Measurements from ENCODE around the gene ACER3.
"Not testable (repeated sequence)": the region's sequence is repeated elsewhere in the genome, so short reads cannot be mapped to it uniquely, and the experiment has no call there.

ACER3 gene

GRCh38 chr11:76889411-76889975 lies 28.8 kb downstream of the ACER3 start:
- no peak for TF ChIP-seq SP1 (IDR thresholded peaks at IDR 0.05)
- TF ChIP-seq ZNF384 (IDR thresholded peaks at IDR 0.05): no peak
- no peak for TF ChIP-seq TARDBP (IDR thresholded peaks at IDR 0.05)
- TF ChIP-seq BHLHE40 (IDR thresholded peaks at IDR 0.05; ENCODE audit: borderline replicate concordance): no peak
- ChIA-PET POLR2A (no interaction called here), CTCF (no interaction called here)
- DNase-seq (ENCODE audit: extremely low spot score): no peak

DNA sequence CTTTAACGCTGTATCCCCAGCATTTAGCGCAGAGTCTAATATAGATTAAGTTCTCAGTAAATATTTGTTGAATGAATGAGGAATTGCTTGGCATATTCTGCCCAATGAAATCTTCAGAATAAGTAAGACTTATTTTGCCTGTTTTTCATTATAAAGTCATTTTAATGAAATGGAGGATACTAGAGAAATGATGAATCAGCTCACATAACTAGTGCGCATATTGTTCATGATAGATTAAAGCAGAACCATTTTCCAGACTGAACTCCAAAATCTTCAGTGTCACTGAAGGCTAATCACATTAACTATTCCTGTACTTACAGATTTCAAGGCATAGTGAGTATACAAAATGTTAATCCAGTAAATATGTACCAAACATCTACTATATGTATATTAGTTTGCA lies 29.6 kb downstream of the ACER3 start:
- POLR2A ChIA-PET: no interaction called here

DNA sequence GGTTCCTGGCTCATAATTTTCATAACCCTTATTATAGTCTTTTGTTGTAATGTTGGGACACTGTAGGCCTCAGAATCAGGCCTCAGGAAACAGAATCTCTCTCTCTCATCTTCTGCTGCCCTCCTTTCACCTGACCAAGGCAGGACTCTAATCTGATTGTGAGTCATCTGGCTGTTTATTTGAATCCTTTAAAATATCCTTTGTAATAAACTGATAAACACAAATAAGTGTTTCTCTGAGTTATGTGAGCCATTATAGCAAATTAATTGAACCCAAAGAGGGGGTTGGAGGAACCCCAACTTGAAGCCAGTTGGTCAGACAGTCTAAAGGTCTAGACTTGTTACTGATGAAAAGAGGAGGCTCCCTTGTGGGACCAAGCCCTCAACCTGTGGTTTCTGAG lies 30.6 kb downstream of the ACER3 start:
- TF ChIP-seq FOXM1 (IDR thresholded peaks at IDR 0.05; ENCODE audit: borderline replicate concordance) (no peak), FOXA1 (IDR thresholded peaks at IDR 0.05) (no peak), HDGF (IDR thresholded peaks at IDR 0.05; ENCODE audit: borderline replicate concordance) (no peak), ELF4 (IDR thresholded peaks at IDR 0.05) (no peak), CTBP1 (IDR thresholded peaks at IDR 0.05; ENCODE audit: borderline replicate concordance) (no peak)
- POLR2A ChIA-PET: no interaction called here
- no peak for DNase-seq (ENCODE audit: extremely low spot score)
- CTCF ChIA-PET: interaction anchor here (1.0 kb wide), 1 partner anchor 26 kb away, joined by 5 read pairs; no protein-coding TSS in a partner anchor

More for the DNA sequence above, 29.6 kb downstream of the ACER3 start:
- CTCF ChIA-PET: no interaction called here
- TF ChIP-seq L3MBTL2 (conservative IDR thresholded peaks at IDR 0.05): no peak
- no peak for TF ChIP-seq NFRKB (IDR thresholded peaks at IDR 0.05)
- TF ChIP-seq FOXK2 (IDR thresholded peaks at IDR 0.05): no peak
- no peak for TF ChIP-seq ELF4 (IDR thresholded peaks at IDR 0.05)
- no peak for TF ChIP-seq BHLHE40 (IDR thresholded peaks at IDR 0.05; ENCODE audit: borderline replicate concordance)
- no peak for TF ChIP-seq SUZ12 (IDR thresholded peaks at IDR 0.05)
- no peak for DNase-seq (ENCODE audit: extremely low spot score)

- no peak for DNase-seq (ENCODE audit: extremely low spot score)
- no peak for TF ChIP-seq CTBP1 (IDR thresholded peaks at IDR 0.05; ENCODE audit: borderline replicate concordance)
- TF ChIP-seq HDGF (IDR thresholded peaks at IDR 0.05; ENCODE audit: borderline replicate concordance): no peak
- no peak for TF ChIP-seq FOXK2 (IDR thresholded peaks at IDR 0.05)
- TF ChIP-seq SUZ12 (IDR thresholded peaks at IDR 0.05): no peak
- TF ChIP-seq ELF4 (IDR thresholded peaks at IDR 0.05): no peak
- TF ChIP-seq FOXM1 (IDR thresholded peaks at IDR 0.05; ENCODE audit: borderline replicate concordance): no peak
- no peak for TF ChIP-seq SP1 (IDR thresholded peaks at IDR 0.05)
- TF ChIP-seq L3MBTL2 (conservative IDR thresholded peaks at IDR 0.05): no peak
- no peak for TF ChIP-seq TARDBP (IDR thresholded peaks at IDR 0.05)
- no peak for TF ChIP-seq ARNT (IDR thresholded peaks at IDR 0.05)
- no peak for TF ChIP-seq ZNF384 (IDR thresholded peaks at IDR 0.05)
- TF ChIP-seq BHLHE40 (IDR thresholded peaks at IDR 0.05; ENCODE audit: borderline replicate concordance): no peak
- no peak for TF ChIP-seq NFRKB (IDR thresholded peaks at IDR 0.05)
- TF ChIP-seq LEF1 (IDR thresholded peaks at IDR 0.05; ENCODE audit: borderline replicate concordance): no peak
- TF ChIP-seq, protein P1, sequence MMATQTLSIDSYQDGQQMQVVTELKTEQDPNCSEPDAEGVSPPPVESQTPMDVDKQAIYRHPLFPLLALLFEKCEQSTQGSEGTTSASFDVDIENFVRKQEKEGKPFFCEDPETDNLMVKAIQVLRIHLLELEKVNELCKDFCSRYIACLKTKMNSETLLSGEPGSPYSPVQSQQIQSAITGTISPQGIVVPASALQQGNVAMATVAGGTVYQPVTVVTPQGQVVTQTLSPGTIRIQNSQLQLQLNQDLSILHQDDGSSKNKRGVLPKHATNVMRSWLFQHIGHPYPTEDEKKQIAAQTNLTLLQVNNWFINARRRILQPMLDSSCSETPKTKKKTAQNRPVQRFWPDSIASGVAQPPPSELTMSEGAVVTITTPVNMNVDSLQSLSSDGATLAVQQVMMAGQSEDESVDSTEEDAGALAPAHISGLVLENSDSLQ (IDR thresholded peaks at IDR 0.05): no peak
- TF ChIP-seq FOXA1 (IDR thresholded peaks at IDR 0.05): no peak
- ChIA-PET POLR2A (no interaction called here), CTCF (interaction anchor here (1.0 kb wide), 1 partner anchor 26 kb away, joined by 5 read pairs; no protein-coding TSS in a partner anchor)
Observed at GRCh38 chr11:76891793-76892192, 31.1 kb downstream of the ACER3 start.

GRCh38 chr11:76892306-76892705 lies 31.6 kb downstream of the ACER3 start:
- ChIA-PET CTCF (no interaction called here), POLR2A (no interaction called here)
- TF ChIP-seq, protein P1 (IDR thresholded peaks at IDR 0.05): no peak
- no peak for DNase-seq (ENCODE audit: extremely low spot score)

GRCh38 chr11:76897233-76897632 lies 36.5 kb downstream of the ACER3 start:
- TF ChIP-seq ZNF384 (IDR thresholded peaks at IDR 0.05) (no peak), NFRKB (IDR thresholded peaks at IDR 0.05) (no peak), FOXA1 (IDR thresholded peaks at IDR 0.05) (no peak), TARDBP (IDR thresholded peaks at IDR 0.05) (no peak)
- ChIA-PET CTCF (no interaction called here), POLR2A (no interaction called here)
- no peak for DNase-seq (ENCODE audit: extremely low spot score)

DNA sequence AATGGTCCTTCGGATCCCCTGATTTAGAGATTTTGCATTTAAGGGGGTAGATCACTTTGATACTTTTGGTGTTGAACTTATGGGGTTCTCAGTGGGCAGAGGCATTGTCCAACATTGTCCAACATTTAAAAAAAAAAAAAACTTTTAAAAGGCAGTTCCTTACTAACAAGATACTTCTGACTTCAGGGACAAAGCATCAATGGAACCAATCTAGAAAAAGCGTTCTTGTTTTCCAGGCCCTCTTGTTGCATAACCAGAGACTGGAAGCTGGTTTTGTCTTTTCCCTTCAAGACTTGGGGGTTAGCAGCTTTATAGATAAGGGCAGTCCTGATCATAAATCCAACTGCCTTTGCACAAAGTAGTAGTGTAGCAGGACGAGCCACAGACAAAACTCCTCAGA lies 40.4 kb downstream of the ACER3 start:
- no peak for TF ChIP-seq FOXK2 (IDR thresholded peaks at IDR 0.05)
- TF ChIP-seq CTBP1 (IDR thresholded peaks at IDR 0.05; ENCODE audit: borderline replicate concordance): no peak
- ChIA-PET CTCF (interaction anchor here (0.6 kb wide), 1 partner anchor 294 kb away, joined by 6 read pairs; no protein-coding TSS in a partner anchor), POLR2A (no interaction called here)
- no peak for DNase-seq (ENCODE audit: extremely low spot score)

DNA sequence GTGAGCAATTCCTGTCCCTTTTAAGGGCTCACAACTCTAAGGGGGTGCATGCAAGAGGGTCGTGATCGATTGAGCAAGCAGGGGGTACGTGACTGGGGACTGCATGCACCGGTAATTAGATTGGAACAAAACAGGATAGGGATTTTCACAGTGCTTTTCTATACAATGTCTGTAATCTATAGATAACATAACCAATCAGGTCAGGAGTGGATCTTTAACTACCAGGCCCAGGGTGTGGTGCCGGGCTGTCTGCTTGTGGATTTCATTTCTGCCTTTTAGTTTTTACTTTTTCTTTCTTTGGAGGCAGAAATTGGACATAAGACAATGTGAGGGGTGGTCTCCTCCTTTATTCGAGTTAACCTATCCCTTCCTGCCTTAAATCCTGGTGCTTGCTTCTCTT lies 40.9 kb downstream of the ACER3 start:
- POLR2A ChIA-PET; DNase-seq (ENCODE audit: extremely low spot score): not testable (repeated sequence)
- CTCF ChIA-PET: interaction anchor here (0.6 to 1.0 kb wide), 2 partner anchors 17 to 294 kb away, joined by 4 to 6 read pairs; no protein-coding TSS in a partner anchor

Data from HEK293T (cell line).